HG02588 (cell line): ENCODE data around the gene SPATS2L.

Experiments used
- ATAC-seq: cut with Tn5 transposase; IDR thresholded peaks from one replicate; pipeline ENCODE4 v1.9.1; 2021; ENCODE audit warnings: mild to moderate bottlenecking, moderate library complexity; ENCODE audit not compliant: unreplicated experiment

The SPATS2L gene

GRCh38 chr2:200373973-200374416 lies 67.5 kb downstream of the SPATS2L start:
- ATAC-seq = peak; percentile 93

- no peak for ATAC-seq
Measured at GRCh38 chr2:200376513-200377354, 70.2 kb downstream of the SPATS2L start.

GRCh38 chr2:200377355-200378336 lies 71.2 kb downstream of the SPATS2L start:
- no peak for ATAC-seq

- ATAC-seq = no peak
Measured at GRCh38 chr2:200378652-200379290, 72.3 kb downstream of the SPATS2L start.

- ATAC-seq = no peak
Measured at GRCh38 chr2:200379481-200380090, 73.1 kb downstream of the SPATS2L start.

- no peak for ATAC-seq
Measured at GRCh38 chr2:200380091-200380561, 73.6 kb downstream of the SPATS2L start.

- ATAC-seq = no peak
Measured at GRCh38 chr2:200380833-200381542, 74.5 kb downstream of the SPATS2L start.

GRCh38 chr2:200382874-200383273 lies 76.4 kb downstream of the SPATS2L start:
- no peak for ATAC-seq

GRCh38 chr2:200383380-200384110 lies 77.1 kb downstream of the SPATS2L start:
- no peak for ATAC-seq

GRCh38 chr2:200385063-200385635 lies 78.7 kb downstream of the SPATS2L start:
- ATAC-seq = no peak

GRCh38 chr2:200393191-200393590 lies 86.7 kb downstream of the SPATS2L start:
- no peak for ATAC-seq

- no peak for ATAC-seq
Measured at GRCh38 chr2:200394045-200394444, 87.6 kb downstream of the SPATS2L start.

GRCh38 chr2:200396781-200397242 lies 90.3 kb downstream of the SPATS2L start:
- no peak for ATAC-seq

GRCh38 chr2:200397785-200398184 lies 91.3 kb downstream of the SPATS2L start:
- no peak for ATAC-seq

- ATAC-seq = no peak
Measured at GRCh38 chr2:200399046-200399445, 92.6 kb downstream of the SPATS2L start.

GRCh38 chr2:200399636-200400035 lies 93.1 kb downstream of the SPATS2L start:
- ATAC-seq = no peak

GRCh38 chr2:200403814-200404213 lies 97.3 kb downstream of the SPATS2L start:
- ATAC-seq = no peak

GRCh38 chr2:200404615-200405014 lies 98.1 kb downstream of the SPATS2L start:
- ATAC-seq = no peak
